ENCODE data around the gene SPDYC.

SPDYC gene

GRCh38 chr11:65182258-65183170, 12.5 kb downstream of the SPDYC start:
- H4K20me1 ChIP-seq (ENCODE audit: insufficient read depth, low read length) = no peaks in the 10 kb centered on the region
- H3K4me3 ChIP-seq (ENCODE audit: low read length) = peak overlapping the region; percentile 97
- H3K9me3 ChIP-seq (replicated peaks; ENCODE audit: insufficient read depth, low read length) = no peaks in the 10 kb centered on the region
- peak overlapping the region; percentile 5; the same call in 1 of the 2 replicates for H3K27ac ChIP-seq (ENCODE audit: low read length)
- no peak for DNase-seq
- H3K4me2 ChIP-seq (ENCODE audit: low read depth, low read length) = peak overlapping the region; percentile 90
- TF ChIP-seq CTCF (IDR thresholded peaks at IDR 0.05; ENCODE audit: low read length) = no peak
- no peak for TF ChIP-seq EZH2phosphoT487 (IDR thresholded peaks at IDR 0.05; ENCODE audit: low read length)
- TF ChIP-seq EZH2 (optimal IDR thresholded peaks at IDR 0.05; ENCODE audit: low read depth, low read length) = no peak
- no peaks in the 10 kb centered on the region for H3F3A ChIP-seq (ENCODE audit: insufficient read depth, low read length)
- H3K9ac ChIP-seq (ENCODE audit: low read length) = peak overlapping the region; percentile 88
- H3K27me3 ChIP-seq (replicated peaks; ENCODE audit: insufficient read depth, low read length) = no peaks in the 10 kb centered on the region
- peak overlapping the region; percentile 65 for H2AFZ ChIP-seq (ENCODE audit: low read length)
- peaks cover 26% of the 10 kb centered on the region for H3K79me2 ChIP-seq (ENCODE audit: low read length)
- no peaks in the 10 kb centered on the region for H3K9me2 ChIP-seq (replicated peaks; ENCODE audit: insufficient read depth, low read length)
- H3K36me3 ChIP-seq (replicated peaks; ENCODE audit: insufficient read depth, low read length) = no peaks in the 10 kb centered on the region
- H3K4me1 ChIP-seq (ENCODE audit: low read length) = 0 out of 2 replicates have a peak, but pooled peaks cover 6% of the 10 kb centered on the region

GRCh38 chr11:65183201-65183891, 13.3 kb downstream of the SPDYC start:
- no peak overlapping the region for H2AFZ ChIP-seq (ENCODE audit: low read length)
- TF ChIP-seq EZH2phosphoT487 (IDR thresholded peaks at IDR 0.05; ENCODE audit: low read length) (no peak), EZH2 (optimal IDR thresholded peaks at IDR 0.05; ENCODE audit: low read depth, low read length) (no peak), CTCF (IDR thresholded peaks at IDR 0.05; ENCODE audit: low read length) (no peak)
- no peak overlapping the region for H3K4me3 ChIP-seq (ENCODE audit: low read length)
- no peak overlapping the region for H3K27ac ChIP-seq (ENCODE audit: low read length)
- H3K79me2 ChIP-seq (ENCODE audit: low read length) = peaks cover 26% of the 10 kb centered on the region
- H3K4me2 ChIP-seq (ENCODE audit: low read depth, low read length) = 0 out of 2 replicates have a peak overlapping the region, but pooled peaks have one; percentile 90
- H3K36me3 ChIP-seq (replicated peaks; ENCODE audit: insufficient read depth, low read length) = no peaks in the 10 kb centered on the region
- no peaks in the 10 kb centered on the region for H3K9me3 ChIP-seq (replicated peaks; ENCODE audit: insufficient read depth, low read length)
- H3K9me2 ChIP-seq (replicated peaks; ENCODE audit: insufficient read depth, low read length) = no peaks in the 10 kb centered on the region
- H4K20me1 ChIP-seq (ENCODE audit: insufficient read depth, low read length) = no peaks in the 10 kb centered on the region
- no peaks in the 10 kb centered on the region for H3K27me3 ChIP-seq (replicated peaks; ENCODE audit: insufficient read depth, low read length)
- DNase-seq = no peak
- H3K4me1 ChIP-seq (ENCODE audit: low read length) = 0 out of 2 replicates have a peak, but pooled peaks cover 6% of the 10 kb centered on the region
- H3F3A ChIP-seq (ENCODE audit: insufficient read depth, low read length) = no peaks in the 10 kb centered on the region
- no peak overlapping the region for H3K9ac ChIP-seq (ENCODE audit: low read length)

- DNase-seq = no peak
- H3K4me3 ChIP-seq (ENCODE audit: low read length) = no peak overlapping the region
- peaks cover 26% of the 10 kb centered on the region for H3K79me2 ChIP-seq (ENCODE audit: low read length)
- H3K4me2 ChIP-seq (ENCODE audit: low read depth, low read length) = no peak overlapping the region
- H3K9me2 ChIP-seq (replicated peaks; ENCODE audit: insufficient read depth, low read length) = no peaks in the 10 kb centered on the region
- no peak overlapping the region for H3K9ac ChIP-seq (ENCODE audit: low read length)
- no peak overlapping the region for H3K27ac ChIP-seq (ENCODE audit: low read length)
- 0 out of 2 replicates have a peak, but pooled peaks cover 6% of the 10 kb centered on the region for H3K4me1 ChIP-seq (ENCODE audit: low read length)
- TF ChIP-seq EZH2 (optimal IDR thresholded peaks at IDR 0.05; ENCODE audit: low read depth, low read length) = no peak
- no peak for TF ChIP-seq CTCF (IDR thresholded peaks at IDR 0.05; ENCODE audit: low read length)
- no peak for TF ChIP-seq EZH2phosphoT487 (IDR thresholded peaks at IDR 0.05; ENCODE audit: low read length)
- H3K27me3 ChIP-seq (replicated peaks; ENCODE audit: insufficient read depth, low read length) = no peaks in the 10 kb centered on the region
- no peaks in the 10 kb centered on the region for H3K9me3 ChIP-seq (replicated peaks; ENCODE audit: insufficient read depth, low read length)
- no peaks in the 10 kb centered on the region for H3F3A ChIP-seq (ENCODE audit: insufficient read depth, low read length)
- H2AFZ ChIP-seq (ENCODE audit: low read length) = no peak overlapping the region
- H4K20me1 ChIP-seq (ENCODE audit: insufficient read depth, low read length) = no peaks in the 10 kb centered on the region
- no peaks in the 10 kb centered on the region for H3K36me3 ChIP-seq (replicated peaks; ENCODE audit: insufficient read depth, low read length)
Measured at GRCh38 chr11:65184146-65184545, 14.1 kb downstream of the SPDYC start.

Measured in MM.1S (cell line).